CD14-positive monocyte (primary cell): ENCODE data around the gene MACROD2. TPM values are rescaled to one million over a fixed set of nuclear protein-coding genes. Genes with fewer than 3 reads are reported as not detected.

Source experiments
- DNase-seq, 3 donors: peaks; one replicate each; pipeline ENCODE4 v3.0.0-alpha.2; 2011 to 2022
- H2AFZ ChIP-seq: 2 replicates; pipeline ENCODE4 v1.6.0; 2012; ENCODE audit warnings: mild to moderate bottlenecking, low read depth, low read length, inconsistent platforms; ENCODE audit not compliant: insufficient read depth, poor library complexity, severe bottlenecking
- H3K27ac ChIP-seq, 2 donors: 1 replicate in 1 of 2; 2 replicates in 1 of 2; pipeline ENCODE4 v1.5.1; 2012 to 2013; ENCODE audit warnings: low read length in 2 of 2, control low read depth in 1 of 2, inconsistent platforms in 1 of 2, low read depth in 1 of 2, mild to moderate bottlenecking in 1 of 2
- H3K27me3 ChIP-seq, 2 donors: one replicate each; pipeline versions ENCODE4 v1.6.0 to v1.6.1; 2011 to 2013; ENCODE audit warnings: low read length in 2 of 2; ENCODE audit not compliant: control insufficient read depth in 2 of 2, insufficient read depth in 2 of 2
- H3K36me3 ChIP-seq, 2 donors: replicated peaks in 1 of 2; 1 replicate in 1 of 2; 2 replicates in 1 of 2; pipeline versions ENCODE4 v1.5.1 to v1.6.1; 2012 to 2013; ENCODE audit warnings: low read length in 2 of 2, control low read depth in 1 of 2, inconsistent platforms in 1 of 2, mild to moderate bottlenecking in 1 of 2; ENCODE audit not compliant: insufficient read depth in 2 of 2, control insufficient read depth in 1 of 2
- H3K4me1 ChIP-seq, 2 donors: 1 replicate in 1 of 2; 2 replicates in 1 of 2; pipeline versions ENCODE4 v1.5.1 to v1.6.1; 2012 to 2013; ENCODE audit warnings: low read length in 2 of 2, control low read depth in 1 of 2, inconsistent platforms in 1 of 2, mild to moderate bottlenecking in 1 of 2, moderate library complexity in 1 of 2; ENCODE audit not compliant: insufficient read depth in 2 of 2, control insufficient read depth in 1 of 2
- H3K4me2 ChIP-seq: replicated peaks from 2 replicates; pipeline ENCODE3; 2012; ENCODE audit warnings: low read length, moderate library complexity, mild to moderate bottlenecking; ENCODE audit not compliant: poor library complexity, severe bottlenecking; ENCODE audit errors: extremely low read depth
- H3K4me3 ChIP-seq, 3 experiments: fragments of 200-600 bp in 1 of 3; sonication (generic) in 1 of 3; replicated peaks in 1 of 3; 1 replicate in 2 of 3; 2 replicates in 1 of 3; pipeline ENCODE4 v1.5.1; 2011 to 2013; ENCODE audit warnings: low read length in 3 of 3, mild to moderate bottlenecking in 3 of 3, control low read depth in 2 of 3, low read depth in 2 of 3, inconsistent platforms in 1 of 3, moderate library complexity in 1 of 3
- H3K79me2 ChIP-seq: 2 replicates; pipeline ENCODE4 v1.6.0; 2012; ENCODE audit warnings: mild to moderate bottlenecking, control low read depth, inconsistent platforms, low read length, moderate library complexity; ENCODE audit not compliant: insufficient read depth
- H3K9ac ChIP-seq: 2 replicates; pipeline ENCODE4 v1.6.0; 2017; ENCODE audit warnings: low read length, mild to moderate bottlenecking; ENCODE audit not compliant: insufficient read depth, poor library complexity, severe bottlenecking
- H3K9me3 ChIP-seq, 2 donors: replicated peaks in 1 of 2; 1 replicate in 1 of 2; 2 replicates in 1 of 2; pipeline versions ENCODE4 v1.5.1 to v1.6.1; 2012 to 2013; ENCODE audit warnings: low read length in 2 of 2, control low read depth in 1 of 2; ENCODE audit not compliant: control insufficient read depth in 1 of 2, insufficient read depth in 1 of 2
- H4K20me1 ChIP-seq: 2 replicates; pipeline ENCODE4 v1.6.0; 2012; ENCODE audit warnings: mild to moderate bottlenecking, low read length, control low read depth, moderate library complexity; ENCODE audit not compliant: insufficient read depth
- H3K27ac Mint-ChIP-seq, 7 donors: one replicate each; pipeline ENCODE4 v1.8.0; 2020; ENCODE audit warnings: mild to moderate bottlenecking in 7 of 7, mixed read lengths in 7 of 7, moderate library complexity in 6 of 7, inconsistent platforms in 2 of 7
- H3K27me3 Mint-ChIP-seq, 3 donors: one replicate each; pipeline ENCODE4 v1.8.0; 2021 to 2022; ENCODE audit warnings: low read depth in 3 of 3, mild to moderate bottlenecking in 3 of 3, mixed read lengths in 3 of 3, moderate library complexity in 3 of 3, inconsistent platforms in 1 of 3
- H3K36me3 Mint-ChIP-seq, 2 donors: one replicate each; pipeline ENCODE4 v1.8.0; 2020; ENCODE audit warnings: mixed read lengths in 2 of 2, inconsistent platforms in 1 of 2, mild to moderate bottlenecking in 1 of 2
- H3K4me1 Mint-ChIP-seq: one replicate; pipeline ENCODE4 v1.8.0; 2020; ENCODE audit warnings: mild to moderate bottlenecking, mixed read lengths
- H3K4me3 Mint-ChIP-seq, 2 donors: one replicate each; pipeline ENCODE4 v1.8.0; 2020; ENCODE audit warnings: mild to moderate bottlenecking in 2 of 2, mixed read lengths in 2 of 2, moderate library complexity in 1 of 2
- H3K9me3 Mint-ChIP-seq, 7 donors: one replicate each; pipeline ENCODE4 v1.8.0; 2020 to 2022; ENCODE audit warnings: mixed read lengths in 7 of 7, mild to moderate bottlenecking in 6 of 7, moderate library complexity in 6 of 7, inconsistent platforms in 2 of 7
- WGBS: methylation state at CpG from one replicate; pipeline ENCODE4 v1.1.5; 2013; ENCODE audit warnings: missing lambda C conversion rate; ENCODE audit not compliant: insufficient coverage; 5-methylcytosine and 5-hydroxymethylcytosine counted together
- intact Hi-C, 2 donors: fragments of 100-400 bp; cut with micrococcal nuclease; formaldehyde crosslinking; loops; one replicate each; pipeline versions ENCODE4 v1.15.0 to v1.15.1; 2023
- polyA plus RNA-seq, 3 donors: library from polyadenylated mRNA; depleted of rRNA in 1 of 3; unstranded in 2 of 3; stranded (reverse) in 1 of 3; fragments of 300-500 nt in 2 of 3; fragments of >200 nt in 1 of 3; fragmentation: Illumina TruSeq in 2 of 3; gene quantifications; 1 replicate in 2 of 3; 2 replicates in 1 of 3; pipeline ENCODE4 v1.2.3, GENCODE V29; 2012 to 2021
- TF ChIP-seq, protein P1 (sequence below): fragments of 200-600 bp; IDR thresholded peaks from one replicate; pipeline ENCODE4 v1.8.0; 2022; ENCODE audit warnings: antibody characterized with exemption, mild to moderate bottlenecking

MACROD2 gene
- polyA plus RNA-seq, 3 donors = 0.23 TPM; not detected in 2

DNA sequence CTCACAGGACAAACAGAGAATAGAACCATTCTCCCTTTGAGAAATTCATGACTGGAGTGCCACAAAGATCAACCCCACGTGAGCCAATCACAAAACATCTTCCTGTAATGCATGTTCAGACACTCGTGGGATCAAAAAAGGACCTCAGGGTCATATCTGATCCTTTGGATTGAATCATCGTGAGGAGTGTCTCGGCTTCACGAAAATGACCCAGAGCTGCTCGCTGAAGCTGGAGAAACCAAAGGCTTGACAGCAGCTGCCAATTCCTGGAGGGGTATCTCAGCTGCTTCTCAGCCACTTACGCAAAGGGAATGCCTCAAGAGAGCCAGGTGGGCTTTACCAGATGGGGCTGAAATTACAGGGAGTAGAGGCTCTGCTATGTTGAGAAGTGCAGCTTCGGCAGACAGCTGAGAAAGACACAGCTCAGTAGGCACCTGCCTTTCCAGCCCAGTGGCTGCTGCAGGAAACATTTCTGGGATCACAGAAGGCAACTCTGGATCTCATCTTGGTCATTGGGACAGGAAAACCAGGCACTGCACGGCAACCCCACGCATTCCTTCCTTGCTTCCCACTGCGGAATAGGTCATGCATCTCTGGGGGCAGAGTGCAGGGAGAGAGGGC is 1764.8 kb downstream of the MACROD2 start:
- H2AFZ ChIP-seq = no peak overlapping the region
- no peak overlapping the region for H3K27ac Mint-ChIP-seq
- H3K27me3 Mint-ChIP-seq = no peaks in the 10 kb centered on the region
- H3K36me3 Mint-ChIP-seq = no peaks in the 10 kb centered on the region
- TF ChIP-seq, protein P1, sequence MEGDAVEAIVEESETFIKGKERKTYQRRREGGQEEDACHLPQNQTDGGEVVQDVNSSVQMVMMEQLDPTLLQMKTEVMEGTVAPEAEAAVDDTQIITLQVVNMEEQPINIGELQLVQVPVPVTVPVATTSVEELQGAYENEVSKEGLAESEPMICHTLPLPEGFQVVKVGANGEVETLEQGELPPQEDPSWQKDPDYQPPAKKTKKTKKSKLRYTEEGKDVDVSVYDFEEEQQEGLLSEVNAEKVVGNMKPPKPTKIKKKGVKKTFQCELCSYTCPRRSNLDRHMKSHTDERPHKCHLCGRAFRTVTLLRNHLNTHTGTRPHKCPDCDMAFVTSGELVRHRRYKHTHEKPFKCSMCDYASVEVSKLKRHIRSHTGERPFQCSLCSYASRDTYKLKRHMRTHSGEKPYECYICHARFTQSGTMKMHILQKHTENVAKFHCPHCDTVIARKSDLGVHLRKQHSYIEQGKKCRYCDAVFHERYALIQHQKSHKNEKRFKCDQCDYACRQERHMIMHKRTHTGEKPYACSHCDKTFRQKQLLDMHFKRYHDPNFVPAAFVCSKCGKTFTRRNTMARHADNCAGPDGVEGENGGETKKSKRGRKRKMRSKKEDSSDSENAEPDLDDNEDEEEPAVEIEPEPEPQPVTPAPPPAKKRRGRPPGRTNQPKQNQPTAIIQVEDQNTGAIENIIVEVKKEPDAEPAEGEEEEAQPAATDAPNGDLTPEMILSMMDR = no peak
- H3K9me3 Mint-ChIP-seq = peaks cover 0 to 11% (median 2%) of the 10 kb centered on the region in 7 donors
- no peak overlapping the region for H3K27ac ChIP-seq
- H3K4me3 Mint-ChIP-seq = no peak overlapping the region
- no peaks in the 10 kb centered on the region for H3K4me1 Mint-ChIP-seq
- H3K27me3 ChIP-seq = no peaks in the 10 kb centered on the region
- no peaks in the 10 kb centered on the region for H4K20me1 ChIP-seq
- no peaks in the 10 kb centered on the region for H3K79me2 ChIP-seq
- no peaks in the 10 kb centered on the region for H3K36me3 ChIP-seq
- H3K9ac ChIP-seq = no peak overlapping the region
- H3K9me3 ChIP-seq = no peaks in the 10 kb centered on the region
- no peaks in the 10 kb centered on the region for H3K4me1 ChIP-seq
- WGBS = 89% methylated on average over 10 of the region's 11 CpGs
- intact Hi-C loops = no loop called here
- DNase-seq = no peak
- no peak overlapping the region for H3K4me2 ChIP-seq
- H3K4me3 ChIP-seq = no peak overlapping the region

DNA sequence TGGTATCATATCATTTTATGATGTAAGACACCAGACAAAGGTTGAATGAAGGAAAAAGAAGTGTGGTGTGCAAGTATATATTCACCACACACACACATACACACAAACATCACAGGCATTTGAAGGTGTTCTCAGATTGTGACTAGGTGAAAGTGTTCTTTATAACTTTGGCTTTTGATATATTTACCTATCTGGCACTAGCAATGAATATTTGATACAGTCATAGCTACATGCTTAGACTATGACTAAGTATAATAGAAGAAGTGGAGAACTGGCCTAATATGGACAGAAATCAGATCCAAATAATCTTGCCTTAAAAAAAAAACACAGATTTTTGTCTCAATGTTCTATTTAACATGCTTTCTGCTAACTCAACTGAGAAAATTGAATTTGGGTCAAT is 1768.0 kb downstream of the MACROD2 start:
- Mint-ChIP-seq H3K36me3 (no peaks in the 10 kb centered on the region), H3K4me3 (no peak overlapping the region), H3K27ac (no peak overlapping the region), H3K9me3 (peaks cover 0 to 9% (median 3%) of the 10 kb centered on the region in 7 donors), H3K27me3 (no peaks in the 10 kb centered on the region), H3K4me1 (no peaks in the 10 kb centered on the region)
- Histone ChIP-seq H3K27me3 (no peaks in the 10 kb centered on the region), H3K27ac (no peak overlapping the region), H4K20me1 (no peaks in the 10 kb centered on the region), H3K36me3 (no peaks in the 10 kb centered on the region), H3K4me3 (no peak overlapping the region), H3K4me2 (no peak overlapping the region), H2AFZ (no peak overlapping the region), H3K9ac (no peak overlapping the region), H3K79me2 (no peaks in the 10 kb centered on the region), H3K9me3 (no peaks in the 10 kb centered on the region), H3K4me1 (no peaks in the 10 kb centered on the region)
- TF ChIP-seq, protein P1 = no peak
- DNase-seq = no peak
- intact Hi-C loops = no loop called here
